Endometrial microvascular endothelial cells (primary cell): ENCODE measurements around the gene PTPRN2. TPM values are rescaled to one million over a fixed set of nuclear protein-coding genes. Genes with fewer than 3 reads are reported as not detected.
"Not testable (repeated sequence)": the region's sequence is repeated elsewhere in the genome, so short reads cannot be mapped to it uniquely, and the experiment has no call there.

ENCODE experiments used
- in situ Hi-C: cut with HindIII; loops from 2 replicates; pipeline ENCODE4 v1.10.0; 2017; ENCODE audit warnings: low sequenced_read_pairs, low pct_unique_long_range_greater_than_20kb; ENCODE audit errors: inconsistent ontology term
- total RNA-seq: library from RNA; depleted of rRNA; stranded (reverse); fragments of >200 nt; gene quantifications from one replicate; pipeline ENCODE4 v1.2.3, GENCODE V29; 2015; ENCODE audit errors: inconsistent ontology term

PTPRN2 gene
- total RNA-seq, 1 donor from 2014 or later, result 13.3 TPM

DNA sequence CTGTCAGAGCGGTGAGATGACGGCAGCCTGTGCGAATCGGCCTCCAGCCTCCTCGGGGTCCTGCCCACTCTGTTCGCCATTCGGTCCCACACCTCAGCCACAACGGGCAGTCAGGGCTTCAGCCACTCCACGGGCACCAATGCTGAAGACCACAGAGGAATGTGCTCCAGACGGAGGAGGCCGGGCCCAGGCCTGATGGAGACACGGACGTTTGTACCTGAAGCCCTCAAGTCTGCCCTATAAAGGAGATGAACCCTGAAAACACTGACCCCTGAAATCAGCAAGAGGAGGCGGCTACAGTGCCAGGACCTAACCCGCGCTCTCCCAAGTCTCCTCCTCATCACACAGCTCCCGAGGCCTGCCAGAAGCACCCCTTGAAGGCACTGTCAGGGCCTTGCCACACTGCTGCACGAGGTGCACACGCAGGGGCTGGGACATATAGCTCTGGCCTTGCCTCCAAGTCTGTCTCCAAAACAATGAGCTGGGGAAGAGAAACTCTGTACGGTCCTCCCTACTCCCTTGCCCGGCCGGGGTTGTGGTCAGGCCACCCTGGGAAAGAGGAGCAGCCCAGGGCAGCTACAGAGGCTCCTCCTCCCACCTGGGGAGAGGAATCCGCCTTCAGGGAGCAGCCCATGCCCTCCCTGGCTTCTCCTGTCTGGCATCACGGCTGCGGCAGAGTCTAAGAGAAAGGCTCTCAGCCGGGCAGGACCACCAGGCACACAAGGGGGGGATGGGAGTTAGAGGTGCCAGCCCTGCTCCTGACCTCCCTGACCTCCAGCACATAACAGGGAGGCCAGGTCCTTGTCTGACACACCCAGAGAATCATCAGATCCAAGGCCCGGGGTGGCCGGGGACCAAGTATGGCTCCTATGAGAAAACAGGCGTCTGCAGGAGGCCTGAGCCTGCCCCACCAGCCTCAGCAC lies 310.1 kb downstream of the PTPRN2 start:
- in situ Hi-C loops, result no loop called here

DNA sequence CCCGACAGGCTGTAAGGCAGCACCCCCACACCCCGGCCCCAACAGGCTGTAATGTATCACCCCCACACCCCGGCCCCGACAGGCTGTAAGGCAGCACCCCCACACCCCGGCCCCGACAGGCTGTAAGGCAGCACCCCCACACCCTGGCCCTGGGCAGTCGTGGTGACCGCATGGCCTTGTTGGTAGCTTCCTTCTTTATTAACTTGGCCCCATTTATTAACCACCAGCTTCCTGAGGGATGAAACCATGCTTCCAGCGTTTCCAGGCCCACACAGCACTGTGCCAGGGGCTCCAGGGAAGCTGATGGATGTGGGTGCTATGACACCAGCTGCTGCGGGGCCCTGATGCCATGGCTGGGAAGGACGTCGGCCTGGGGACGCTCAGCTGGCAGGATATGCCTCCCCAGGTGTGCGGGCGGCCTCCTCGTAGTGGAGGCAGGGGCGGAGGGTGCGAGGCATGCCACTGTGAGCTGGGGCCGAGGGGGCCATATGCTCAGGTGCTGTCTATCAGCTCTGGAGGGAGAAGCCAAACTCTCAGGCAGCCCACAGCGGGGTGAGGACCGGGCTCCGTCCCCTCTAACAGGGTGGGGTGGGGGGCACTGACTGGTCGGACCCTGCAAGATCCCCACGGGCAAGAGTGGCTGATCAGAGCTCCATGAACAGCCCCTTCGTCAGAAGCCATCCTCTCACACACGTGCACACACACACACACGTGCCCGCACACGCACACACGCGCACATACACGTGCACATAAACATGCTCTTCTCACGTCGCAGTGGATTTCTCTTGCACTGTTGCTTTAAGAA lies 311.0 kb downstream of the PTPRN2 start:
- in situ Hi-C loops, result no loop called here

DNA sequence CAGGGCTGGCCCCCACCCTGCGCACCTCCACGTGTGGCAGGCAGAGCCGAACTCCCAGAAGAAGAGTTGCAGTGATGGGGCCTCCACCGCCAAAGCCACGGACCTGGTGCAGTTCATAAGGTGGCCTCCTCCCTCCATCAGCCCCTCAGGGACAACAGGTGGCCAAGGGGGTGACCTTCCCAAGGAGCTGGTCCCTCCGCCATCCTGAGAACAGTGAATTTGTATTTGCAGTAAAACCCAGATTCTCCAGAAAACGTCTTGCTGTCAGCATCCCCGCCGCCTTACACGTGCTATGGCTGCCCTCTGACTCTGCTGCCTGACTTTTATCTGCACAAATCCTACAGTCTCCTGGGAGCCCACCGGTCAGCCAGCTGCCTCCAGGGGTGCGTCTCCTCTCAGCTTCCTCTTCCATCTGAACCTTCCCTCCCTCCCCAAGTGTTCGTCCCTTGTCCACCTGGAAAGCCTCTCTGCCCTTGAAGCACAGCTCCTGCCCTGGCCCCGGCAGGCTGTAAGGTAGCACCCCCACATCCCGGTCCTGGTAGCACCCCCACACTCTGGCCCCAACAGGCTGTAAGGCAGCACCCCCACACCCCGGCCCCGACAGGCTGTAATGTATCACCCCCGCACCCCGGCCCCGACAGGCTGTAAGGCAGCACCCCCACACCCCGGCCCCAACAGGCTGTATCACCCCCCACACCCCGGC lies 311.8 kb downstream of the PTPRN2 start:
- in situ Hi-C loops, result no loop called here

DNA sequence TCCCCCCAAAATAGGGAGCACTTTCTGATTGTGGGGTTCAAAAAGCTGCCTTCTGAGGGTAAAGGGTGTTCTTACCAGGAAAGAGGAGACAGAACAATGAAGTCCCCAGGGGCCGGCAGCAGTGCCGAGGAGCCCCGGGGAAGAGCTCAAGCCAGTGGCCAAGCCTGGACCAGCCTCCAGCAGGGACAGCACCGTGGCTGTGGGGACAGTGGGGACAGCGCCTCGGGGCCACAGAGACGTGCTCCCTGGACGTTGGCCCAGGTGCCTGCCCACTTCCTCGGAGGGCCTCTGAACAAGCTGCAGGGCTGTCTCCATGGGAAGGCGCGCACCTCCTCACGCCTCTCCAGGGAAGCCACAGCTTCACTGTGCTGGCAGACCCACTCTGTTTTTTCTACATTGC lies 312.6 kb downstream of the PTPRN2 start:
- in situ Hi-C loops, result no loop called here

DNA sequence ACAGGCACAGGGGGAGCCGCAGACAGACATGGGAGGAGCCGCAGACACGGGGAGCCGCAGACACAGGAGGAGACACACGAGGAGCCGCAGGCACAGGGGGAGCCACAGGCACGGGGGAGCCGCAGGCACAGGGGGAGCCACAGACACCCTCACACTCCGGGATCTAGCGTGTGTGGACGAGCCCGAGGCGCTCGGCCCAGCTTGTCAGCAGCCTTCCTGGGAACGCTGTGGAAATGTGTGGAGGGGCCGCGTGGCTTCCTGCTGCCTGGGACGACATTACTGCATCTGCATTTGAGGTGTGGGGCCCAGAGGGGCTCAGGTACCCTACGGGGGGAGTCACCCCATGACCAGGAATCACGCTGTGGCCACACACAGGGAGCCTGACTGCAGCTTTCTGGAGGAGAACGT lies 313.2 kb downstream of the PTPRN2 start:
- in situ Hi-C loops, result no loop called here

DNA sequence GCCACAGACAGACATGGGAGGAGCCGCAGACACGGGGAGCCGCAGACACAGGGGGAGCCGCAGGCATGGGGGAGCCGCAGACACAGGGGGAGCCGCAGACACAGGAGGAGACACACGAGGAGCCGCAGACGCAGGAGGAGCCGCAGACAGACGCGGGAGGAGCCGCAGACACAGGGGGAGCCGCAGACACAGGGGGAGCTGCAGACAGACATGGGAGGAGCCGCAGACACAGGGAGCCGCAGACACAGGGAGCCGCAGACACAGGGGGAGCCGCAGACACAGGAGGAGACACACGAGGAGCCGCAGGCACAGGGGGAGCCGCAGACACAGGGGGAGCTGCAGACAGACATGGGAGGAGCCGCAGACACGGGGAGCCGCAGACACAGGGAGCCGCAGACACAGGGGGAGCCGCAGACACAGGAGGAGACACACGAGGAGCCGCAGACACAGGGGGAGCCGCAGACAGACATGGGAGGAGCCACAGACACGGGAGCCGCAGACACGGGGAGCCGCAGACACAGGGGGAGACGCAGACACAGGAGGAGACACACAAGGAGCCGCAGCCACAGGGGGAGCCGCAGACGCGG lies 313.8 kb downstream of the PTPRN2 start:
- in situ Hi-C loops, result not testable (repeated sequence)

DNA sequence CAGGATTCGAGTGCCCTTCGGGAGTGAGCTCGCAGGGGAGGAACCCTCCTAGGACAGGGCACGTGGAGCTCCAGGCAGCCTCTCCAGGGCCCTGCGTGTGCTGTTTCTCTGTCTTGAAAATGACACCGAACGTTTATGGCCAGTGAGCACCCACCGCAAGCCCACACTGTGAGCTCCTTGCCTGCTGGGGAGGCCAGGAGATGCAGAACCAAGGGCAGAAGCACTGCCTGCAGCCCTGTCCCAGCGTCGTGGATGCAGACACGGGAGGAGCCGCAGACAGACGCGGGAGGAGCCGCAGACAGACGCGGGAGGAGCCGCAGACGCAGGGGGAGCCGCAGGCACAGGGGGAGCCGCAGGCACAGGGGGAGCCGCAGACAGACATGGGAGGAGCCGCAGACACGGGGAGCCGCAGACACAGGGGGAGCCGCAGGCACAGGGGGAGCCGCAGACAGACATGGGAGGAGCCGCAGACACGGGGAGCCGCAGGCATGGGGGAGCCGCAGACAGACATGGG lies 314.4 kb downstream of the PTPRN2 start:
- in situ Hi-C loops, result no loop called here

DNA sequence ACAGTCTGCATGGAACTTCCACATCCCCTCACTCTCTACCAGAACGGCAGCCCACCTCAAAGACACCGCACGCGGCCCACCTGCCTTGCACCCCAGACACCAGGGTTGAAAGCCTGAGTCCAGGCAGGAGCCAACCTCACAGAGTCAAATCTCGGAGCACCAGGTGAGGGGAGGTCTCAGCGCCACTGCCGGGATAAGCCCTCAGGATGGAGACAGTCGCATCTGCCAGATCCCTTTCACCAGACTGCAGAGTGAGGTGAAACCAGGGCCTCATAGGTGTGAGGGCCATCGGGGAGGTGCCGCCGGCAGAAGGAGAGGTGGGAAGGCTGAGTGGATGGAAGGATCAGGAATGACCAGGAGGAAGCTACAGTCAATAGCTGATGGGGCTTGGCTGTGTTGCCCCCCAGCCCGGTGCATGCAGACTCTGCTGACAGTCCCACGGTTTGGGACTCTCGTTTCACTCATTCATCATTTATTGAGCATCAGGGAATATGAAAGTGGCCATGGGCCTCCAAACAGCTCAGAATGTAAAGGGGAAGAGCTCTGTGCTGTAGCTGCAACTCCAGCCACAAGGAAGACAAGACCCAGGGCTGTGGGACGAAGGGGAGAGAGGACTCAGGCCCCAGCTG lies 315.0 kb downstream of the PTPRN2 start:
- in situ Hi-C loops, result no loop called here

DNA sequence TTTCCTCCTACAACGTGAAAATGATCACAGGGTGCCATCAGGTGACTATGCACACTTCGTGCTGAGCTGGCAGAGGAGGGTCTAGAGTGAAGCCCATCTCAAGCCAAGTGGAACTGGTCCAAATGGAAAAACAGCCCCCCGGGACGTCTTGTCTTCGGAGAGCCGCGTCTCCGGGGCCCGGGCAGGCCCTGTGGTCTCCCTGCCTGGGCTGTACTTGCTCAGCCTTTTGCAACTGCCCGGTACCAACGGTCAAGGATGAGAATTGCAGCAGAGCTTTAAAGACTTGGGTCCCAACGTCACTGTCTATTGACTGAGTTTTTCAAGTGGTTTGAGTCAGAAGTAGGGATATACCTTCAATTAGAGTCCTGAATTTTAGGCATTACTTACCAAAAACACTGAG lies 315.5 kb downstream of the PTPRN2 start:
- in situ Hi-C loops, result no loop called here

DNA sequence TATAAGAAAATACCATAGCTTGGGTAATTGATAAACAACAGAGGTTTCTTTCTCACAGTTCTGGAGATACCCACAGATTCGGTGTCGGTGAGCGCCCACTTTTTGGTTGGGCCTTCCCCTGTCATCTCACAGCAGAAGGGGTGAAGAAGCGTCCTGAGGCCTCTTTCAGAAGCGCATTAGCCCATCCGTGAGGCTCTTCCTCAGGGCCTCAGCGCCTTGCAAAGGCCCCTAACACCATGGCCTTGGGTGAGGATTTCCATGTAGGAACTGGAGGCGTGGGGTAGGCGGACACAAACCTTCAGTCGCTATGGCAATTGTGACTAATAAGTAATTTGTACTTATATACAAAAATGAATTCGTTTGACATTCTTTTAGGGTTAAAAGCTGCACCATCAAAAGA lies 316.0 kb downstream of the PTPRN2 start:
- in situ Hi-C loops, result no loop called here

DNA sequence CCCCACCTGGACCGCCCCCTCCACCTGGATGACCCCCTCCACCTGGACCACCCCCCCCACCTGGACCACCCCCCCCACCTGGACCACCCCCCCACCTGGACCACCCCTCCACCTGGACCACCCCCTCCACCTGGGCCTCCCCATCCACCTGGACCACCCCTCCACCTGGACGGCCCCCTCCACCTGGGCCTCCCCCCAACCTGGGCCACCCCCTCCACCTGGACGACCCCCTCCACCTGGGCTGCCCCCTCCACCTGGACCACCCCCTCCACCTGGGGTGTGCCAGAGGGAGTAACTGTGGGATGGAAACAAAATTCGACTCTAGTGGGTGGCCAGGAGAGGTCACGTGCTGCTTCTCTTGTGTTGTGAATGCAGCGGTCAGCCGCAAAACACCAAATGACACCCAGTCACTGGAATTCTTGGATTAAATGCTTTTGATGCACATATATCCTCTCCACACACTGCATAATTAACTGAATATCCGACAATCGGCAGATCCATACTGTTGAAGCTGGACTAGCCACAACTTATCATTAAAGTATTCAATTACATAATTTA lies 316.7 kb downstream of the PTPRN2 start:
- in situ Hi-C loops, result no loop called here

DNA sequence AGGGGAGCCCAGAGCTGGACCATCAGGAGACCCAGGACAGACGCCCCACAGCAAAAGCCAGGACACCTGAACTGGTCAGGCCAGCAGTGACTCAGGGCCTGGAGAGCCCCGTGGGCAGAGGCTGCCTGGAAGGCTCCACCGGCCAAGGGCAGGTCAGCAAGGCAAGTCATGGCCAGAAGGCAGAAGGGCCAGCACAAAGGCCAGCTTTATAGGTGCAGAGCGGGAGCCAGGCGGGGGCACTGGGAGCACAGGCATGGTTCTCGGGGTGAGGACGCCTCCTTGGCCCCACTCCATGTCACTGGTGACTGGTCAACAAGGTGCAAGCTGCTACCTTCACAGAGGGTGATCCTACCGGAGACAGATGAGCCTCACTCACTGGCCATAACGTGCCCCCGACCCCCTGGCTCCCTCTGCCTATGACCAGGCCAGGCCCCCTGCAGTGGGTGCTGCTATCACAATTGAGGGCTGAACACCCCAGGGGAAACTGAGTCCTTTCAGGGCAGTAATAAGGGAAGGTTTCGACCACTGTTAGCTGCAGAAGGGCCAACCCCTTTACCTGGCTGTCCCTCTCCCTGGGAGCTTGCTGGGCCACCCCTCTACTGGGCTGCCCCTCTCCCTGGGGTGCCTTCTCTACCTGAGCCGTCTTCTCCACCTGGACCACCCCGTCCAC lies 317.4 kb downstream of the PTPRN2 start:
- in situ Hi-C loops, result no loop called here

DNA sequence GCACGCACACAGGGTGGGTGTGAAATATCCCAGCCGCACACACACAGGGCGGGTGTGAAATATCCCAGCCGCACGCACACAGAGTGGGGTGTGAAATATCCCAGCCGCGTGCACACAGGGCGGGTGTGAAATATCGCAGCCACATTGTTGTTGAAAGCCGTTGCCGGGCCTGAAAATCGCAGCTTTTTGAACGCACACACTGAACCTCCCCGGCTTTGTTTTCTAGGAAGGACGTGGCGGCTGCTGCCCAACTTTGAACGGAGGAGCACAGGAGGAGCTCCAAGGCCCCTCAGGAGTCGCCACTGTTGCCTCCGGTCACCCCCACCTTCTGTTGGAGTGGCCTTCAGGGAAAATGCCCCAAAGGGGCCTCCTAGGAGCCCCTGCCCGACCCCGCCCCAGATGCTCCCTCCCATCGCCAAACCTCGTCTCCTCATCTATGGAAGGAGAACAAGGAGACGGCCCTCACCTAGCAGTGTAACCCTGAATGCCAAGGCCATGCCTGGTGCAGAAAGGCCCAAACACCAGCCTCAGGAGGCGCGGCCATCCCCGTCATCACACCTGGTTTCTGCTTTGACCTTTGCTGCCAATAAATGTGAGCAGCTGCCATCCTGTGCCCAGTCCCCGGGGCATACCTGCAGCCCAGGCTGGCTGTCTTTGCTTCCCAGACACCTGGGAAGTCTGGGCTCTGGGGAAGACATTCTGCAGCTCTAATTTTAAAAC lies 318.6 kb downstream of the PTPRN2 start:
- in situ Hi-C loops, result no loop called here

DNA sequence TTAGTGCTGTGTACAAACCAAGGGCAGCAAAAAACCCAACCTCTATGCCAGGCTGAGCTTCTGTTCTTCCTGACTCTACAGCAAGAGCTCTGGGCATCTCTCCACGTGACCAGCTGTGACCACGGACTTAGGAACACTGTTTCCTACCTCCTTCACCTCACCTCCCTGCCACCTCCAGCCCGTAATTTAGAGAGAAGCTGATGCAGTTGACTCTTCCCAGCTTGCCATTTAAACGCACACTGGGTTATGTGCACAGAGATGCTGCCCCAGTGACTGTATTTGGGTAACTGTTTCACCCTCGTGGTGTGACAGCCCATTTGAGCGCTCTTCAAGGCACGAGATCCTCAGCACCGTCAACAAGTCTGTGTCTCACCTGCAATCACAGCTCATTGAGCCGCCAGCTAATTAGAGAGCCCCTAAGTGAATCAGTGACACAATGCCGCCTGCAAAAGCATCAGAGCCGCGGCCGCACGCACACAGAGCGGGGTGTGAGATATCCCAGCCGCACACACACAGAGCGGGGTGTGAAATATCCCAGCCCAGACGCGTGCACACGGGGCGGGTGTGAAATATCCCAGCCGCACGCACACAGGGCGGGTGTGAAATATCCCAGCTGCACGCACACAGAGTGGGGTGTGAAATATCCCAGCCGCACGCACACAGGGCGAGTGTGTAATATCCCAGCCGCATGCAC lies 319.7 kb downstream of the PTPRN2 start:
- in situ Hi-C loops, result no loop called here

DNA sequence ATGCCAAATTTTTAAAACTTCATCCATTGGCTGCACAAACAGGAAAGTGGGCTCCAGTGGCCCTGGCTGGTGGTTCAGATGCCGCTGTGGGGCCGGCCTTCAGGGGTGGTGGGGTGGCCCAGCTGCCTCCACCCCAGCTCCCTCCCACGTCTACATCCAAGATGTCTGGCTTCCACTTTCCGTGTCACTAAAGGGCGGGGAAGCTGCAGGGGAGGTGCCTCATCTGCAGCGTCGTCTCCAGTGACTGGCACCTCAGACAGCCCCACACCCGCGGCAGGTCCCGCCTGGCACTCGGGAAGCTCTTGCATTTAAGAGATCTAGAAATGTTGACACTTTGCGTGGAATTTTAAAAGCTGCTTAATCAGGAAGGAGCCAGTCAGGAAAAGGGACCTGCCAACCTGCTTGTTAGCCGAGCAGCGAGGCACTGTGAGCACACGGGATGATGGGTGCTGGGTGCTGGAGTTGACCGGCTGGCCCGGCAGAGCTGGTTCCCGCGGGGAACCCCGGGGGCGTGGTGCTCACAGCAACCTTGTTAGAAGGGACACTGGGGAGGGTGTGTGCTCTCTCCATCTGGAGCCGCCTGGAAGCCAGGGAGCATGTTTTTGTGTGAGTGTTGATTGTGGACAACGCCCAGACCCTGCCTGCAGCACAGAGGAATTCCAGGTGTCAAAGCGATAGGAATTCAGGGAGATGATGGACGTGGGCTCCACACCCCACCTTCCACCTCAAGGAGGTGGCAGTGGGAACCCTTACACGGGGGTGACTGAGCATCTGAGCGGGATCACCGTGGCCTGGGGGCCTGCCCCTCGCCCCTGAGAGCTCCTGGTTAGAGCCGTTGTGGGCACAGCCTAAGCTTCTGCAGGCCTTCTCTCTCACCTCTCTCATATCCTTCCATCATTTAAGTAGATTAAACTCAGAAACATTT lies 320.5 kb downstream of the PTPRN2 start:
- in situ Hi-C loops, result no loop called here

DNA sequence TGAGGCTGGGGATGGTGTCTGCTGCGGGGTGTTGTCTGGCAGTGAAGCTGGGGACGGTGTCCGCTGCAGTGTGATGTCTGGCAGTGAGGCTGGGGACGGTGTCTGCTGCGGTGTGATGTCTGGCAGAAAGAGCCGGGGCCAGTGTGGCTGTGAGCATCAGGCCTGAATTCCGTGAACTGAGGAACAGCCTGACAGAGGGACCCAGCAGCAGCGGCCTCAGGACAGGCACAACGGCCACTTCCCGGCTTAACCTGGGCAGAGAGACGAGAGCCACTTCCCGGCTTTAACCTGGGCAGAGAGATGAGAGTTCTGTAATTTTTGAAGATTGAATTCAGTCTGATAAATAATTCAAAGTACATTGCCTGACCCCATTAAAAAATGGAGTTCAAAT lies 321.2 kb downstream of the PTPRN2 start:
- in situ Hi-C loops, result no loop called here
